Activated CD4-positive, alpha-beta memory T cell treated with anti-CD3 and anti-CD28 coated beads for 36 hours (primary cell): ENCODE measurements around the gene CCL4L2. TPM values are rescaled to one million over a fixed set of nuclear protein-coding genes. Genes with fewer than 3 reads are reported as not detected.
"Not testable (repeated sequence)": the region's sequence is repeated elsewhere in the genome, so short reads cannot be mapped to it uniquely, and the experiment has no call there.

Experiments
- CTCF ChIA-PET: fragments of 350-600 bp; sonication (Branson Sonifier 250); formaldehyde crosslinking; loops from one replicate; lab custom pipeline; 2021; ENCODE audit warnings: antibody characterized with exemption, inconsistent platforms; lab: Charles Lee
- POLR2A ChIA-PET: fragments of 350-600 bp; sonication (Branson Sonifier 250); formaldehyde crosslinking; loops from one replicate; lab custom pipeline; 2021; ENCODE audit warnings: antibody characterized with exemption; lab: Charles Lee
- DNase-seq: peaks from one replicate; pipeline ENCODE4 v3.0.0-alpha.2; 2020
- H3K27ac Mint-ChIP-seq: one replicate; pipeline ENCODE4 v1.8.0; 2021; ENCODE audit warnings: mixed read lengths
- H3K27me3 Mint-ChIP-seq: one replicate; pipeline ENCODE4 v1.8.0; 2021; ENCODE audit warnings: mixed read lengths
- H3K36me3 Mint-ChIP-seq: one replicate; pipeline ENCODE4 v1.8.0; 2021; ENCODE audit warnings: mixed read lengths
- H3K4me1 Mint-ChIP-seq: one replicate; pipeline ENCODE4 v1.8.0; 2021; ENCODE audit warnings: low read depth, mixed read lengths
- H3K4me3 Mint-ChIP-seq: one replicate; pipeline ENCODE4 v1.8.0; 2021; ENCODE audit warnings: mild to moderate bottlenecking, mixed read lengths
- H3K9me3 Mint-ChIP-seq: one replicate; pipeline ENCODE4 v1.8.0; 2021; ENCODE audit warnings: mixed read lengths
- intact Hi-C: fragments of 100-400 bp; cut with micrococcal nuclease; formaldehyde crosslinking; loops from one replicate; pipeline ENCODE4 v1.15.1; 2023
- total RNA-seq, 2 experiments: library from RNA; stranded (reverse); gene quantifications; one replicate each; pipeline ENCODE4 v1.2.3, GENCODE V29; 2021

CCL4L2 gene
- total RNA-seq, 2 experiments from 2014 or later = 48.9 to 58.6 TPM

DNA sequence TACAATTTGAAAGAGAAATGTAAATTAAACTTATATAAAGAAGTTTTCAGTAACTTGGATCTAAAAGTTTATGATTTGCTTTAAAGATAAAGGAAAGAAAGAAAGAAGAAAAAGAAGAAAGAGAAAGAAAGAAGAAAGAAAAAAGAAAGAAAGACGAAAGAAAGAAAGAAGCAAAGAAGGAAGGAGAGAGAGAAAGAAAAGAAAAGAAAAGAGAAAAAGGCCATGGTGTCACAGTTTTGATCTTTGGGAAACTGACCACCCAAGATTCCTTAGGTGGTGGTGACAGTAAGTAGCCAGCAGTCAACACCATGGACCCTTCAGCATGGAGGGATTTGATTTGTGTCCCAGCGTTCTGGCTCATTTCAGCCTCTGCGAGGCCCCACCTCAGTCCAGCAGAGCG is 9.8 kb upstream of the CCL4L2 start:
- POLR2A ChIA-PET, H3K9me3 Mint-ChIP-seq, CTCF ChIA-PET, DNase-seq, H3K36me3 Mint-ChIP-seq, H3K27ac Mint-ChIP-seq, H3K4me3 Mint-ChIP-seq, intact Hi-C loops: not testable (repeated sequence)
- Mint-ChIP-seq H3K4me1 (peaks cover 13% of the 10 kb centered on the region), H3K27me3 (peaks cover 24% of the 10 kb centered on the region)

DNA sequence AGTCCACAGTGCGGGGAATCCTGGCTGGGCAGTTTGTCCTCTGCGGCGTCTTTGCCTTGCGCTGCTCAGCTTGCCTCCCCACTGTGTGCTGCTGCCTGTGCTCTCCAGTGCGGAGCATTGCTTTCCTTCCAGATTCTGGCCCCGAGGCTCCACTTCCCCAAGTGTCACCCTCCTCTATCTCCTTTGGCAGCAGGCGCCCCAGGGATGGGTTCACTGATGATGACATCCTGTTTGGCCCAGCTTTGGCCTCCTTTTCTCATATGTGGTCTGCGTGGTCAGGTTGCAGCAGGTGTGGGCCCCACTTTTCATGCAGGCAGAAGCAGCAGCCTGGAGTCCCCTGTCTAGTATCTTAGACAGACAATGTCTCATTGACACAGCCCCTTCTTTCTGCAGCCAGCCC is 9.4 kb upstream of the CCL4L2 start:
- intact Hi-C loops, H3K36me3 Mint-ChIP-seq, H3K27ac Mint-ChIP-seq, H3K4me3 Mint-ChIP-seq, DNase-seq, H3K9me3 Mint-ChIP-seq, CTCF ChIA-PET, POLR2A ChIA-PET: not testable (repeated sequence)
- Mint-ChIP-seq H3K27me3 (peaks cover 22% of the 10 kb centered on the region), H3K4me1 (peaks cover 11% of the 10 kb centered on the region)

DNA sequence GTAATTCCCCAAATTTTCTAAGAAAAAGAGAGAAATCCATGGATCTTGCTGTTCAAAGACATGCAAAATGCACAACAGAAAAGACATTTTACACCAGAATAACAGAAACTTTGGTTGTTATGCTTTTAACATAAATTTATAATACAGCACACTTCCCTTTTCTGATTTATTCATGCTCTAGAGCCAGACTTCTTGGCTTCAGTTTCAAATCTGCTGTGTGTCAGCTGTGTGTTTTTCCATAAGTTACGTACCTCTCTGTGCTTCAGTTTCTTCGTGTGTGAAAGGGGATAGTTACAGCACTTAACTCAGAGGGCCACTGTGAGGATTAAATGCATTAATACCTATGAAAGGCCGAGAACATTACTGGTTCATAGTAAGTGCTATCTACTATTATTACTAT is 7.5 kb upstream of the CCL4L2 start:
- no peak for DNase-seq
- Mint-ChIP-seq H3K4me1 (peaks cover 10% of the 10 kb centered on the region), H3K4me3 (no peak overlapping the region), H3K27ac (no peak overlapping the region), H3K27me3 (peaks cover 24% of the 10 kb centered on the region), H3K9me3 (no peaks in the 10 kb centered on the region), H3K36me3 (no peaks in the 10 kb centered on the region)
- ChIA-PET CTCF (no interaction called here), POLR2A (no interaction called here)
- intact Hi-C loops = no loop called here

DNA sequence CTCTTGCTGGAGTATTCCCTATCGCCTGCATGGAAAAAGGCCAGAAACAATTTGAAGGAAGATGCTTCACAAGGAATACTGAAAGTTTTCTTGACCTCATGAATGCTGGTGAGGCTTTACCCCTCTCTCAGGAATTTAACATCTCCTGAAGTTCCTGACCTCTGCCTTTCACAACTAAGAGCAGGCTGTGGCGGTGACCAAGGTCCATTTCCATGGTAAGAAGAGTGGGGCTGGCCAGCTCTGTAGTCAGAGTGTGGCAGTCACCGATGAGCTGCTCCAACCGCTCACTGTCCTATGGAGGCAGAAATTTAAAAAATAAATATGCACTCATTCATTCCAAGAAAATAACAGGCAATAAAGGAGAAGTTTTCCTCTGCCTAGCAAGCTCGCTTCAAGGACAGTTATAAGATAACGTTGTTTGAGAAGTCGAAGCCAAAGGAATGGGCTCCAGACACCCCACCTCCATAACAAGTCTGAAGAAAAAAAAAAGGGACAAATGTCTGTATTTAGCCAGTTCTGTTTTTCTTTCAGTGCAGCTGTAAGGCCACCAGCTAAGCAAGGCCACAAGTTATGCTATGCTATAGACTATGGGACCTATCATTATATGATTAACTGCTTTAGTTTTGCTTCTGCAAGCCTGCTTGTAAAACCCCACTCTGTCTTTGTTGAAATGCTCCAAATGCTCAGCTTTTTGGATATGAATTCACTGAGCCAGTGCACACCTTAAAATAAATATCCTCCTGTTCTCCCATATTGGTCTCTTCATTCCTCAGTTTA is 6.0 kb upstream of the CCL4L2 start:
- Mint-ChIP-seq H3K36me3 (no peaks in the 10 kb centered on the region), H3K9me3 (no peaks in the 10 kb centered on the region), H3K4me1 (peaks cover 2% of the 10 kb centered on the region), H3K27ac (no peak overlapping the region), H3K4me3 (no peak overlapping the region), H3K27me3 (peaks cover 21% of the 10 kb centered on the region)
- CTCF ChIA-PET = no interaction called here
- POLR2A ChIA-PET = no interaction called here
- DNase-seq = no peak
- intact Hi-C loops = no loop called here

DNA sequence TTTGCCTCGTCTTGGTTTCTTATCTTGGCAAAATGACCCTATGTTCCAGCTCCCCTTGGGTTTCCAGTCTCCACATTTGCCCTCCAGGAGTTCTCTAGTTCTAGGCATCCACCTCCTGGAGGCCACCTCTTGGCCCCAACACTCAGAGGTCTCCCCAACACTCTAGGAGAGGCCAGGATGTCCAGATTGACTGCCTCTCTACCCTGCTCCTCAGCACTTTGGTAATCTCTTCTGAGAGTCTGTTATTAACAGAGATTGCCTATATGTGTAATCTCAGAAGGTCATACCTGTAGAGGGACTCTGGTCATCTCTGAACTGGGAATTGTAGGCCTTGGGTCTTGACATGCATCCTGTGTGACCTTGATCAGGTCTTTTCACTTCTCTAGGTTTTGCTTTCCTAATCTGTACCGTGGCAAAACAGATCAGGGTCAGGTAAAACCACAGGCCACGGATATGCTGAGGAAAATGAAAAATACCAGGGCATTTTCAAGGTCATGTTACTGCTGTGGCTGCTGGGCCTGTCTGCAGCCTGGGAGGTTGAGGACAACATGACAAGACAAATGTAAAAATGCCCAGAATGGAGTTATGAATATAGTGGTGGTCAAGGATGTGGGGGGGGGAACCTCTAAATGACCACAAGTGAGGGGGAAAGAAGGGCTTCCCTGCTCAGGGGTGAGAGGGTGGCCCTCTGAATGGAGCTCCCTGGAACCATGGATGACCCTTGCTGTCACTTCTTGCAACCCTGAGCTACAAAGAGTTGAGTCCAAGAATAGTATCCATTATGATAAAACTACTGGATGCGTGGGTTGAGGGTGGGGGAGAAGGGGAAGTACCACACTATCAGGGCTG is 5.0 kb upstream of the CCL4L2 start:
- Mint-ChIP-seq H3K9me3 (no peaks in the 10 kb centered on the region), H3K4me3 (no peak overlapping the region), H3K27ac (no peak overlapping the region), H3K27me3 (peaks cover 18% of the 10 kb centered on the region), H3K36me3 (no peaks in the 10 kb centered on the region), H3K4me1 (peaks cover 4% of the 10 kb centered on the region)
- intact Hi-C loops = no loop called here
- DNase-seq = no peak
- POLR2A ChIA-PET = no interaction called here
- CTCF ChIA-PET = no interaction called here

DNA sequence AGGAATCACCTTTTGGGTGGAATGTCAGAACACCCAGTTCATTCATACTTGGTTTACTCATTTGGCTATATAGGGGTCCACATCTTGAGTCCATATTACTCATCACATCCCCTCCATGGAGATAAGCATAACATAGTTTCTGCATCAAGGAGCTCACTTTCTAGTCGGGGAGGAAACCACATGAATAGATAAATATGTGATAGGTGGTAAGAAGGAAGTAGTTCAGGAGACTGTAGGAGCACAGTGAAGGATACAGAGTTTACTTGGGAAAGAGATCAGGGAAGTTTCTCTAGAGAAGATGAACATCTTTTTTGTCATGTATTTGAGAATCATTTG is 4.4 kb upstream of the CCL4L2 start:
- intact Hi-C loops, DNase-seq, H3K36me3 Mint-ChIP-seq, POLR2A ChIA-PET, H3K27ac Mint-ChIP-seq, H3K4me1 Mint-ChIP-seq, H3K9me3 Mint-ChIP-seq, H3K4me3 Mint-ChIP-seq, CTCF ChIA-PET: not testable (repeated sequence)
- peaks cover 19% of the 10 kb centered on the region for H3K27me3 Mint-ChIP-seq

DNA sequence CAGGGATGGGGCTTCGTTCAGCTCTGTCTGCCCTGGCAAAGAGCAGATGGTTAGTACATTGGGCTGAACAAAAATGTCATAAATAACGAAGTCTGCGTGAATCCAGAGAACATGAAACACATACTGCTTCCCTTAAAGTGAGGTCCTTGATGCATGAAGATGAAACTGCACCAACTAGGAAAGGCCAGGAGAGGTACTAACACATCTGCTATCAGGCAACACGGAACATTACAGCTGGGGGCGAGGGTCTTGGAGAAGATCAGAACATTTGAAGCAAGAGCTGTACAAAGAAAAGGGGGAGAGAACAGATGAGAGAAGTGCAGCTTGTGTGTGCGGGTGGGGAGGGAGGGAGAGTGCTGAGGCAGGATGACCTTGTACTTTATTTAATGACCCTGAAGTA is 3.5 kb upstream of the CCL4L2 start:
- H3K36me3 Mint-ChIP-seq, H3K4me1 Mint-ChIP-seq, H3K4me3 Mint-ChIP-seq, intact Hi-C loops, CTCF ChIA-PET, POLR2A ChIA-PET, H3K27ac Mint-ChIP-seq, DNase-seq, H3K9me3 Mint-ChIP-seq: not testable (repeated sequence)
- peaks cover 19% of the 10 kb centered on the region for H3K27me3 Mint-ChIP-seq

DNA sequence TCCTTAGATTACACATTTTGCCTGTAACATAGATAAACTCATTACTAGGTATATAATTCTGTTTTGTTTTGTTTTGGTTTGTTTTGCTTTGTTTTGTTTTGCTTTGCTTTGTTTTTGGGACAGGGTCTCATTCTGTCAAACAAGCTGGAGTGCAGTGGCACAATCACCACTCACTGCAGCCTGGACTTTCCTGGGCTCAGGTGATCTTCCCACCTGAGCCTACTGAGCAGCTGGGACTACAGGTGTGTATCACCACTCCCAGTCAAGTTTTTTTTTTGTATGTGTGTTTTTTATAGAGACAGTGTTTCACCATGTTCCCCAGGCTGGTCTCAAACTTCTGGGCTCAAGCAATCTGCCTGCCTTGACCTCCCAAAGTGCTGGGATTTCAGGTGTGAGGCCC is 1.3 kb upstream of the CCL4L2 start:
- no peak for DNase-seq
- CTCF ChIA-PET = no interaction called here
- intact Hi-C loops = no loop called here
- H3K27ac Mint-ChIP-seq = no peak overlapping the region
- H3K4me3 Mint-ChIP-seq = no peak overlapping the region
- H3K4me1 Mint-ChIP-seq = peaks cover 5% of the 10 kb centered on the region
- POLR2A ChIA-PET = interaction anchor here (0.6 kb wide), 1 partner anchor 132 kb away, joined by 4 read pairs; no protein-coding TSS in a partner anchor
- H3K36me3 Mint-ChIP-seq = no peaks in the 10 kb centered on the region
- no peaks in the 10 kb centered on the region for H3K9me3 Mint-ChIP-seq
- peaks cover 14% of the 10 kb centered on the region for H3K27me3 Mint-ChIP-seq

DNA sequence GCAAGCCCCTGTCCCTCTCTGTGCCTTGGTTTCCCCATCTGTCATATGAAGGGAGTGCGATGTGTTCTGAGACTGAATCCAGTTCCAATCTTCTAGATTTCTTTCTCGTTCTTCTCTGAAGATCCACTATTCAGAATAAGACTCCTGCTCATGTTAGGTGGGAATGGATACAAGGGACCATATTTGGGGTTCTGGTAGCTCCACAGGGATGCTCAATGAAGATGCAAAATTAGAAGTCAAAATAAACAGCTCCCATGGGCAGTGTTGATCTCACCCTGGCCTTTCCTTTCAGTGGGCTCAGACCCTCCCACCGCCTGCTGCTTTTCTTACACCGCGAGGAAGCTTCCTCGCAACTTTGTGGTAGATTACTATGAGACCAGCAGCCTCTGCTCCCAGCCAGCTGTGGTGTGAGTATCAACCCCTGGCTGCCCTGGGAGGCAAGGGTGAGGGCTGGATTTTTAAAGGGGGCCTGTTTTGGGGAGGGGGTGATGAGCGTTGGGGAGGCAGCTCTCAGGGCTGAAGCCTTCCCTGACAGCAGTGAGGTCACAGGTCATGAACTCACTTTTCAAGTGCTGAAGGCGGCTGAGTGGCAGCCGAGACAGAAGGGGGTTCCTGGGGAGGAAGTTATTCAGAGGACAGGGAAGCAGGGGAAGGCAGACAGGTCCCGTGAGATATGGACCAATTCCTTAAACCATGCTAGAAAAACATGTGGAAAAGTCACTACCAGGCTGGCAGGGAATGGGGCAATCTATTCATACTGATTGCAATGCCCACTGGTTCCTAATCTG is 815 bp downstream of the CCL4L2 start:
- POLR2A ChIA-PET, intact Hi-C loops, CTCF ChIA-PET, H3K4me3 Mint-ChIP-seq, H3K36me3 Mint-ChIP-seq, H3K27ac Mint-ChIP-seq, H3K4me1 Mint-ChIP-seq, H3K9me3 Mint-ChIP-seq, DNase-seq: not testable (repeated sequence)
- peaks cover 15% of the 10 kb centered on the region for H3K27me3 Mint-ChIP-seq

DNA sequence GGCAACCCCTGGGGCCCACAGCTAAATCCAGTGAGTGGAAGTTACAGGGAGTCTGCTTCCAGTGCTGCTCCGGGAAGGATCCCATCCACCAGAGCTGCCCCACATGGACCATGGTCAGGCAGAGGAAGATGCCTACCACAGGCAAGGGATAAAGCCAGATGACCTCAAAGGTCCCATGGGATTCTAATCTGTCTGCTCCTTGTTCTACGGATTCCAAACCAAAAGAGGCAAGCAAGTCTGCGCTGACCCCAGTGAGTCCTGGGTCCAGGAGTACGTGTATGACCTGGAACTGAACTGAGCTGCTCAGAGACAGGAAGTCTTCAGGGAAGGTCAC is 1.4 kb downstream of the CCL4L2 start:
- Mint-ChIP-seq H3K27me3 (peaks cover 13% of the 10 kb centered on the region), H3K27ac (no peak overlapping the region), H3K4me3 (no peak overlapping the region), H3K9me3 (no peaks in the 10 kb centered on the region), H3K4me1 (peaks cover 3% of the 10 kb centered on the region), H3K36me3 (no peaks in the 10 kb centered on the region)
- intact Hi-C loops = no loop called here
- DNase-seq = no peak
- ChIA-PET CTCF (no interaction called here), POLR2A (no interaction called here)

DNA sequence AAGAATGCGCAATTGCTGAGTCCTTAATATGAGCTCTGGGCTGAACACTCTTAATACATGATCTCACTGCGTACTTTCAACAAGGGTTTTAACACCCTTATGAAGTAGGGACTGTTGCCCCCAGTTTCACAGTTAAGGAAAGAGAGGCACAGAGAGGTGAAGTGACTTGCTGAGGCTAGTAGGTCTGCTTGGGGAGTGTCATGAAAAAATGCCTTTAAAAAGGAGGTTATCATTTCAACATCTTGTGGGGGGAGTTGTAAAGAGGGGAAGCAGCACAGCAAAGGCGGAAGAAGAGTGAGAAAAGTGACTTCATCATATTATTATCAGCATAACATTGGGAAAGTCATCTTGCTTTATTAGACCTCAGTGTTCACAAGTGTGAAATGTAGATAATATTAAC is 2.1 kb downstream of the CCL4L2 start:
- Mint-ChIP-seq H3K36me3 (no peaks in the 10 kb centered on the region), H3K27me3 (peaks cover 15% of the 10 kb centered on the region), H3K9me3 (peaks cover 3% of the 10 kb centered on the region), H3K27ac (no peak overlapping the region), H3K4me3 (no peak overlapping the region), H3K4me1 (peaks cover 3% of the 10 kb centered on the region)
- intact Hi-C loops = no loop called here
- POLR2A ChIA-PET = no interaction called here
- no peak for DNase-seq
- CTCF ChIA-PET = no interaction called here

DNA sequence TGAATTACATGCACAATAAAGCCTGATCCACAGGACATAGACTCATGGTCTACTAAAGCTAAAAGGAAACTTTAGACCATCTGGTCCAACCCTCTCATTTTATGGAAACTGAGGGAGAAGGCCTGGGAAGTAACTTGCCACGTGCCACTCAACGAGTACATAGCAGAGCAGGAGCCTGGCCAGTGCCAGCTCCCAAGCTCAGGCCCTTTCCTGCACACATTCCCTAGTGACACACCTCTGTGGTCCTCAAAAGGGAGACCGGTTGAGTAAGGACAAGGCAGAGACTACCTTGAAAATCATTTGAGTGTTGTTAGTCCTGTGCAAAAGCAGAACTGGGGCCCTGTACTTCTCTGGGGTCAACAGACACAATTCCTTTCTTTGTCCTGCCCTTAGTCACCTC is 2.8 kb downstream of the CCL4L2 start:
- ChIA-PET CTCF (interaction anchor here (0.8 kb wide), 1 partner anchor 143 kb away, joined by 3 read pairs; no protein-coding TSS in a partner anchor), POLR2A (no interaction called here)
- peaks cover 3% of the 10 kb centered on the region for H3K4me1 Mint-ChIP-seq
- no peaks in the 10 kb centered on the region for H3K36me3 Mint-ChIP-seq
- no peak for DNase-seq
- H3K27me3 Mint-ChIP-seq = peaks cover 19% of the 10 kb centered on the region
- H3K9me3 Mint-ChIP-seq = peaks cover 7% of the 10 kb centered on the region
- H3K27ac Mint-ChIP-seq = no peak overlapping the region
- intact Hi-C loops = no loop called here
- no peak overlapping the region for H3K4me3 Mint-ChIP-seq
